ENCODE data around the gene TEAD2. TPM values are rescaled to one million over a fixed set of nuclear protein-coding genes. Genes with fewer than 3 reads are reported as not detected.

Gene TEAD2
- total and polyA plus RNA-seq, 2 of the 13 experiments (the other 11 are each of a cell fraction or from before 2014, with no cell fraction given) = 10.8 to 12.5 TPM

DNA sequence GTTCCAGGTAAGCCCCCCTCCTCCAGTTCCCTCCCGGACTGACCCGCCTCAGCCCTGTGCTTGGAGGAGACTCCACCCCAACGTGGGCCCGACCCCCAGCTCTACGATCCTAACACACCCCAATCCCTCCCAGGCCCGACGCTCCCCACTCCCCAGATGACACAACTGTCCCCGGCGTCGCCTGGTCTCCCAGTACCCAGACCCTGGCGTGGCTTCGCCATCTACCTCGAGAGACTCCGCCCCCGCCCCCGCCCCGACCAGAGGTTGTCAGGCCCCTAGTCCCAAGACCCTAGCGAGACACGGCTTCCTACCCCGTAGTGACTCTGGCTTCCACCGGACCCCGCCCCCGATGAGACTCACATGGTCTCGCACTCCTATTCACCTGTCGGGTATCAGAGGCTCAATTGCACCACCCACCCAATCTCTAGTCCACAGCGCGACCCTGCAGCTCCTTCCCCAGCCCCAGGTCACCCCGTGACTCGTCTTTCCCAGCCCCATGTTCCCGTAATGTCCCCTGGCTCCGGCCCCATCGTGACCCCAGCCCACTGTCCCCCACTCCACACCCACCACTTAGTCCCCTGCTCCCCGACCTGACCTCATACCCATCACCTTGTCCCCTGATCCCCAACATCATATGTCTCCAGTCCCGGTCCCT lies 24.1 kb downstream of the TEAD2 start (continued):
- TF ChIP-seq ZNF362 (CRISPR knock-in tag; IDR thresholded peaks at IDR 0.05; ENCODE audit: borderline replicate concordance) (no peak), HDAC1 (CRISPR knock-in tag; IDR thresholded peaks at IDR 0.05) (no peak), ISX (CRISPR knock-in tag; conservative IDR thresholded peaks at IDR 0.05) (no peak), PHF5A (CRISPR knock-in tag; IDR thresholded peaks at IDR 0.05; ENCODE audit: low read depth, unreplicated experiment) (no peak), POLR2AphosphoS2 (IDR thresholded peaks at IDR 0.05; ENCODE audit: low read depth, low read length) (no peak), ZNF615 (CRISPR knock-in tag; IDR thresholded peaks at IDR 0.05; ENCODE audit: borderline replicate concordance) (no peak), ZBTB46 (CRISPR knock-in tag; IDR thresholded peaks at IDR 0.05; ENCODE audit: borderline replicate concordance) (no peak)

DNA sequence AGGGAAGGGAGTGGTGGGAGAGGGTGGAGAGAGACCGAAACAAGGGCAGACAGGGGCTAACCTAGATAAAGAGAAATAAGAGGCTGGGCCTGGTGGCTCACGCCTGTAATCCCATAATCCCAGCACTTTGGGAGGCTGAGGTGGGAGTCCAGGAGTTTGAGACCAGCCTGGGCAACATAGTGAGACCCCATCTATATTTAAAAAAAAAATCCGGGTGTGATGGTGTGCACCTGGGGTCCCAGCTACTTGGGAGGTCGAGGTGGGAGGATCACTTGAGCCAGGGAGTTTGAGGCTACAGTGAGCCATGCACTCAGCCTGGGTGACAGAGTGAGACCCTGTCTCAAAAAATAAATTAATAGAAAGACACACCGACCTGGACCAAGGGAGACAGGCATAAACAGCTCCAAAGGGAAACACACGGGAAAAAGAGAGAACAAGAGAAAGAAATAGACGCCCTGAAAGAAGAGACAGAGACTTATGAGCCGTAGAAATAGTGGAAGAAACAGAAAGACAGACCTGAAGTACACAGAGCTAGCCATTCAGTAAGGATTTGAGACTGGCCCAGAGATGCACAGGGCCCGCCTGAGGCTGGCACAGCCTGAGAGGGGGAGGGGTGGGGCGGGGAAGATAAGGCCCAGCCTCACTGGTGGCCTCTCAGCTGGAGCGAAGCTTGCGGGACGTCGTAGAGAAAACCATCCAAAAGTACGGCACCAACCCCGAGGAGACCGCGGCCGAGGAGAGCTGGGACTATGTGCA lies 24.8 kb downstream of the TEAD2 start:
- Histone ChIP-seq H3K9me3 (ENCODE audit: low read length) (no peaks in the 10 kb centered on the region), H3K4me2 (ENCODE audit: low read depth, low read length) (no peak overlapping the region), H3K4me3 (replicated peaks in 1 of 3; ENCODE audit: insufficient read depth in 1 of 3, low read depth in 2 of 3, low read length in 3 of 3) (no peak overlapping the region), H3K79me2 (ENCODE audit: insufficient read depth, low read length) (no peaks in the 10 kb centered on the region), H3K4me1 (ENCODE audit: insufficient read depth, low read length) (peaks cover 24% of the 10 kb centered on the region), H3K36me3 (replicated peaks in 1 of 2; ENCODE audit: control insufficient read depth in 1 of 2, insufficient read depth in 2 of 2, low read length in 2 of 2) (no peaks in the 10 kb centered on the region), H3K27me3 (ENCODE audit: control insufficient read depth in 1 of 2, insufficient read depth in 2 of 2, low read length in 2 of 2) (no peaks in the 10 kb centered on the region), H3K27ac (ENCODE audit: extremely low read length, insufficient read depth, low read length) (no peak overlapping the region), H2AFZ (ENCODE audit: low read length) (no peak overlapping the region), H4K20me1 (ENCODE audit: insufficient read depth, low read length) (no peaks in the 10 kb centered on the region), H3K9ac (ENCODE audit: insufficient read depth, low read depth, low read length) (no peak overlapping the region)
- BruUV-seq (replicated peaks) = no TSS peak
- ChIA-PET POLR2A (no interaction called here), CTCF (ENCODE audit: low intra/inter-chr PET ratio, low total read pairs) (no interaction called here)
- WGBS (ENCODE audit: low lambda C conversion rate) = 57% methylated on average over 10 of the region's 19 CpGs
- DNase-seq (ENCODE audit: low spot score) = no peak
- in situ Hi-C loops (cut with HindIII; ENCODE audit: extremely low pct_ligation_motif_present, low pct_unique_long_range_greater_than_20kb) (no loop called here), intact Hi-C loops (cut with micrococcal nuclease; ENCODE audit: unreplicated experiment) (no loop called here)
- TF ChIP-seq ZNF720 (CRISPR knock-in tag; IDR thresholded peaks at IDR 0.05) (no peak), MXI1 (IDR thresholded peaks at IDR 0.05; ENCODE audit: borderline replicate concordance, low read depth, low read length) (no peak), ZIK1 (CRISPR knock-in tag; IDR thresholded peaks at IDR 0.05; ENCODE audit: borderline replicate concordance, low read depth) (no peak), ZNF768 (CRISPR knock-in tag; IDR thresholded peaks at IDR 0.05) (peak; percentile 71; the same call in 1 of the 2 replicates), ARNT (IDR thresholded peaks at IDR 0.05) (no peak), ZNF224 (CRISPR knock-in tag; IDR thresholded peaks at IDR 0.05) (no peak), ZNF770 (CRISPR knock-in tag; IDR thresholded peaks at IDR 0.05) (0 out of 2 replicates have a peak, but pooled peaks have one; percentile 33), FLYWCH1 (CRISPR knock-in tag; IDR thresholded peaks at IDR 0.05) (no peak)
- FAIRE-seq = no peak
- no peak for ATAC-seq

Measured in HepG2 (cell line).